HEK293T (cell line): ENCODE data around the gene TMEM37.

Experiments used
- ARNT ChIP-seq: fragments of 450-650 bp; IDR thresholded peaks from 2 replicates; pipeline ENCODE4 v1.6.1; 2017; ENCODE audit warnings: mild to moderate bottlenecking
- CTBP1 ChIP-seq: fragments of 450-650 bp; IDR thresholded peaks from 2 replicates; pipeline ENCODE4 v1.6.1; 2016; ENCODE audit warnings: borderline replicate concordance
- FOXA1 ChIP-seq: fragments of 450-650 bp; IDR thresholded peaks from 2 replicates; pipeline ENCODE4 v1.6.1; 2016; ENCODE audit warnings: mild to moderate bottlenecking
- FOXM1 ChIP-seq: fragments of 450-650 bp; IDR thresholded peaks from 2 replicates; pipeline ENCODE4 v1.6.1; 2017; ENCODE audit warnings: mild to moderate bottlenecking, borderline replicate concordance

DNA sequence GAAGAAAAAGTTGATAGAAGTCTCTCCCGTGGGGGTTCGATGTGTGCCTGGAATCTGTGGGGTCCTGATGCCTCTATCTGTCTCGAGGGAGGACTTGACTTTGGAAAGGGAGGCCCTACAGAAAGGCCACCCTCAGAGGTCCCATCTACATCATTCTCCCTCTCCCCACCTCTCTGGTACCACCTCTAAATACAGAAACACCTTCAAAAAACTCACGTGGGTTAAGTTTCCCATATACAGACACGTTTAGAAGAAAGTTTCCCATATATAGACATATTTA, 5.3 kb upstream of the TMEM37 start:
- TF ChIP-seq FOXA1 (no peak), FOXM1 (no peak), CTBP1 (no peak), ARNT (no peak)
